GM21515 (cell line): ENCODE measurements around the gene KPNA2.
"Not testable (repeated sequence)": the region's sequence is repeated elsewhere in the genome, so short reads cannot be mapped to it uniquely, and the experiment has no call there.

Experiments used
- ATAC-seq: cut with Tn5 transposase; IDR thresholded peaks from one replicate; pipeline ENCODE4 v1.9.1; 2021; ENCODE audit not compliant: unreplicated experiment

Gene KPNA2

GRCh38 chr17:68019675-68020408 is 15.7 kb upstream of the KPNA2 start:
- peak; percentile 86 for ATAC-seq

GRCh38 chr17:68020409-68020756 is 15.2 kb upstream of the KPNA2 start:
- no peak for ATAC-seq

- not testable (repeated sequence) for ATAC-seq
Observed at GRCh38 chr17:68020791-68021190, 14.7 kb upstream of the KPNA2 start.

GRCh38 chr17:68021963-68022362 is 13.6 kb upstream of the KPNA2 start:
- no peak for ATAC-seq

- ATAC-seq = not testable (repeated sequence)
Observed at GRCh38 chr17:68022547-68022946, 13.0 kb upstream of the KPNA2 start.

GRCh38 chr17:68029512-68030215 is 5.9 kb upstream of the KPNA2 start:
- ATAC-seq = no peak

- no peak for ATAC-seq
Observed at GRCh38 chr17:68033636-68034451, 1.7 kb upstream of the KPNA2 start.

- ATAC-seq = no peak
Observed at GRCh38 chr17:68034452-68034776, 1.1 kb upstream of the KPNA2 start.

GRCh38 chr17:68035131-68035522 is 408 bp upstream of the KPNA2 start:
- peak; percentile 86 for ATAC-seq

GRCh38 chr17:68036304-68037147 is 991 bp downstream of the KPNA2 start:
- no peak for ATAC-seq

GRCh38 chr17:68047153-68047846 is 11.8 kb downstream of the KPNA2 start:
- no peak for ATAC-seq

GRCh38 chr17:68047890-68048542 is 12.5 kb downstream of the KPNA2 start:
- not testable (repeated sequence) for ATAC-seq

- ATAC-seq = no peak
Observed at GRCh38 chr17:68048996-68049395, 13.5 kb downstream of the KPNA2 start.

GRCh38 chr17:68049812-68050437 is 14.4 kb downstream of the KPNA2 start:
- ATAC-seq = not testable (repeated sequence)

GRCh38 chr17:68051321-68052312 is 16.1 kb downstream of the KPNA2 start:
- ATAC-seq = not testable (repeated sequence)

- ATAC-seq = no peak
Observed at GRCh38 chr17:68052810-68053209, 17.3 kb downstream of the KPNA2 start.

GRCh38 chr17:68053231-68054013 is 17.9 kb downstream of the KPNA2 start:
- no peak for ATAC-seq
